Adipose tissue (tissue), 3 donors: ENCODE measurements around the gene ADAMTSL5. TPM values are rescaled to one million over a fixed set of nuclear protein-coding genes. Genes with fewer than 3 reads are reported as not detected.
"Not testable (repeated sequence)": the region's sequence is repeated elsewhere in the genome, so short reads cannot be mapped to it uniquely, and the experiment has no call there.

Source experiments
- H3K27ac ChIP-seq: one replicate; pipeline ENCODE4 v1.5.1; 2013; ENCODE audit warnings: low read depth, low read length
- WGBS, 3 donors: extraction: QIAGEN DNeasy Blood & Tissue Kit; methylation state at CpG; one replicate each; pipeline ENCODE4 v1.1.7; 2013; 5-methylcytosine and 5-hydroxymethylcytosine counted together
- polyA plus RNA-seq, 3 donors: library from polyadenylated mRNA; stranded (reverse); fragments of 200-250 nt; gene quantifications; one replicate each; pipeline ENCODE4 v1.2.3, GENCODE V29; 2013
- donor health status: healthy with polysubstance abuse.
- donor health status: Bipolar disorder and iron deficiency.
- donor health status: healthy.

The ADAMTSL5 gene
- polyA plus RNA-seq, 3 donors, result 0.55 to 0.90 (median 0.89) TPM

DNA sequence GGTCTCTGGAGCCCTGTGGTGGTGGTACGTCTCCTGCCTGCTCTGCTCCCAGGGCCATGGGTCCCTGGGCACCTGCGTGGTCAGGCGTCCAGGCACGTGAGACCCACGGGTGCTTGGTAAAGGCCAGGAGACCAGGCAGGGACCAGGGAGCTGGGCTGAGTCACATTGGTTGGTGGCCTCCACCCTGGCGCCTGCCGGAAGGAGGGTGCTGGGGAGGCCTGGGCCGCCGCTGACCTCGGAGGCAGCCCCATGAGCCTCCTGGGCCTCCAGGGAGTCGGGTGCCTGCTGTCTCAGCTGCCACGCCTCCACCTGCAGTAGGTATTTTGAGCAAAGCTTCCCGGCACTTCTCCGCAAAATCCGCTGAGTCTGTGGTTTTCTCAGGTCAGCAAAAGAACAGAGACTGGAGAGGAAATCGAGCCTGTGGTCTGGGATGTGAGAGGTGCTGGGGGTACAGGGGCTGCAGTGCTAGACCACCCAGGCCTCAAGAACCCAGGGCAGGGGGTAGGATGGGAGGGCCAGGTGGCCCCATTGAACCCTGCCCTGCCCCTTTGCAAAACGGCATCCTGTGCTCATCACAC lies 7.5 kb upstream of the ADAMTSL5 start:
- no peak overlapping the region for H3K27ac ChIP-seq
- 71 to 81% (median 79%) methylated on average over 17 of the region's 17 CpGs for WGBS, 3 donors

DNA sequence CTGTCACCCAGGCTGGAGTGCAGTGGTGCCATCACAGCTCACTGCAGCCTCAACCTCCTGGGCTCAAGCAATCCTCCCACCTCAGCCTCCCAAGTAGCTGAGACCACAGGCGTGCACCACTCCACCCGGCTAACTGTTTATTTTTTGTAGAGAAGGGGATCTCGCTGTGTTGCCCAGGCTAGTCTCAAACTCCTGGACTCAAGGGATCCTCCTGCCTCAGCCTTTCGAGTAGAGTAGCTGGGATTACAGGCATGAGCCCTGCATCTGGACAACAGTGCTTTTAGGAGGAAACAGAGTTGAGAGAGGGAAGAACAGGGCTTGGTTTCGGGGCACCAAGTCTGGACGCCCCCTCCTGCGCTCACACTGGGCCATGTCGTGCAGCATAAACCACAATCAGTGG lies 7.0 kb upstream of the ADAMTSL5 start:
- WGBS, 3 donors, result 86 to 90% (median 86%) methylated on average over 8 of the region's 8 CpGs
- not testable (repeated sequence) for H3K27ac ChIP-seq

DNA sequence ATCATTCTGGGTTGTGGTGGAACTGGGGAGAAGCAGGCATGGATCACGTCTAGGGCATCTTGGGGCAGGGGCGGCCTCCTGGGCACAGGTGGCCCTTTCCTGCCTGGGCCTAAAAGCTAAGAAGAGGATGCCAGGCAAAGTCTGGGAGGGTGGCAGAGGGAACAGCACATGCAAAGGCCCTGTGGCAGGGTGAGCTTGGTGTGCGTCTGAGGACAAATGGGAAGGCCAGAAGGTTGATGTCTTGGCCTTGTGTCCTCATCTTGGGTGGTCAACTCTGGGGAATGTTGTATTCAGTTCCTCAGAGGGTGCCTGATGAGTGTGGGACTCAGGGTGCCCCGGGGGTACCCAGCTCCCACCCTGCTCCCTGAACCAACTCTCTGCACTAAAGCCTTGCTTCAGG lies 5.7 kb upstream of the ADAMTSL5 start:
- WGBS, 3 donors, result 85 to 92% (median 90%) methylated on average over 4 of the region's 4 CpGs
- H3K27ac ChIP-seq, result no peak overlapping the region

DNA sequence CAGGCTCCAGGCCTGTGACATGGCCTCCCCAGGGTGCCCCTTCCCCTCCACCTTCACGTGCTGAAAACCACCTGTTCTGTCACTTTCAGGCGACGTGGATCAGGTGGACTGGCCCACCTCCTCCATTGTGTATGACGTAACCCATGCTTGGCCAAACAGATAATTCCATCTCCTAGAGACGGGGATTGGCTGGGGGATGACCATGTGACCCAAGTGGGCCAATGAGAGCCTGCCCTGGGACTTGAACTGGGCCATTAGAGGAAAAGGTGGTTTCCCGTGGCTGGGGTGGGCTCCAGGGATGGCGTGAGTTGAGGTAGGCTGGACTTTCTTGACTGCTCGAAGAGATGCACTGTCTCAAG lies 3.6 kb upstream of the ADAMTSL5 start:
- H3K27ac ChIP-seq, result no peak overlapping the region
- 70 to 80% (median 71%) methylated on average over 8 of the region's 8 CpGs for WGBS, 3 donors

DNA sequence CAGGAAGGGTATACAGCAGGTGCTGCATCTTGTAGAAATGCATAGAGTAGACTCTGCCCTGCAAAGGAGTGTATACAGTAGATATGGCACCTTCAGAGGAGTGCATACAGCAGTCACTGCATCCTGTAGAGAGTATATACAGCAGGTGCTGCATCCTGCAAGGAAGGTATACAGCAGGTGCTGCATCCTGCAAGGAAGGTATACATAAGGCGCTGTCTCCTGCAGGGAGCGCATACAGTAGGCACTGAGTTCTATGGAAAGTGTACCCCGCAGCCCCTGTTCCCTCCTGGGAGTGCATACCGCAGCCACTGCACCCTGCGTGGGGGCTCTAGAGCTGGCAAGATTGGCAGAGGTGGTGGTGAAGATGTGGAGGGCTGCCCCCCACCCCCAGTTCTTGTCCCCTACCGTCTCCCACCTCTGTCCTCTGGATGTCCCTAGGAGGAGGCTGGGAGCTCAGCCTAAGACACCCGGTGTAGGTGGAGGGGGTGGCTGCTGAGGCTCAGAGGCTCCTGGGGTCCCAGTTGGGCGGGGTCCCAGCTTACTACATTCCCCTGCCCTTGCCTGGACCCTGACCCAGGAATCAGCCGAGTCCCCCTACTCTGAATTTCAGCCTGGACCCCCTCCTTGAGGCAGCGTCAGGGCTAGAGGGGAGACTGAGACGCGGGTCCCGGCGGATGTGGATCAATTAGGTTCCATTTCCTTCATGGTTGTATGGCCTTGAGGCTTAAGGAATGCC lies 2.3 kb upstream of the ADAMTSL5 start:
- no peak overlapping the region for H3K27ac ChIP-seq
- WGBS, 3 donors, result 53 to 68% (median 67%) methylated on average over 14 of the region's 14 CpGs

DNA sequence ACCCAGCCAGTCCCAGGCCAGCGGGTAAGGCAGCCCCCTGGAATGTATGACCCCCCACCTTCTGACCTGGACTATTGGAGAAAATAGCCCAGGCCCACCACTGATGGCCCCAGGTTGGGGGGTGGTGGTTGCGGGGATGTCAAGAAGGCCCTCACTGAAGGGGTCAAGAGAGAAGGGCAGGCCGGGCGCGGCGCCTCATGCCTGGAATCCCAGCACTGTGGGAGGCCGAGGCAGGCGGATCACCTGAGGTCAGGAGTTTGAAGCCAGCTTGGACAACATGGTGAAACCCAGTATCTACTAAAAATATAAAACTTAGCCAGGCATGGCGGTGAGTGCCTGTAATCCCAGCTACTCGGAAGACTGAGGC lies 1.5 kb upstream of the ADAMTSL5 start:
- WGBS, 3 donors, result 62 to 71% (median 71%) methylated on average over 10 of the region's 10 CpGs
- no peak overlapping the region for H3K27ac ChIP-seq

DNA sequence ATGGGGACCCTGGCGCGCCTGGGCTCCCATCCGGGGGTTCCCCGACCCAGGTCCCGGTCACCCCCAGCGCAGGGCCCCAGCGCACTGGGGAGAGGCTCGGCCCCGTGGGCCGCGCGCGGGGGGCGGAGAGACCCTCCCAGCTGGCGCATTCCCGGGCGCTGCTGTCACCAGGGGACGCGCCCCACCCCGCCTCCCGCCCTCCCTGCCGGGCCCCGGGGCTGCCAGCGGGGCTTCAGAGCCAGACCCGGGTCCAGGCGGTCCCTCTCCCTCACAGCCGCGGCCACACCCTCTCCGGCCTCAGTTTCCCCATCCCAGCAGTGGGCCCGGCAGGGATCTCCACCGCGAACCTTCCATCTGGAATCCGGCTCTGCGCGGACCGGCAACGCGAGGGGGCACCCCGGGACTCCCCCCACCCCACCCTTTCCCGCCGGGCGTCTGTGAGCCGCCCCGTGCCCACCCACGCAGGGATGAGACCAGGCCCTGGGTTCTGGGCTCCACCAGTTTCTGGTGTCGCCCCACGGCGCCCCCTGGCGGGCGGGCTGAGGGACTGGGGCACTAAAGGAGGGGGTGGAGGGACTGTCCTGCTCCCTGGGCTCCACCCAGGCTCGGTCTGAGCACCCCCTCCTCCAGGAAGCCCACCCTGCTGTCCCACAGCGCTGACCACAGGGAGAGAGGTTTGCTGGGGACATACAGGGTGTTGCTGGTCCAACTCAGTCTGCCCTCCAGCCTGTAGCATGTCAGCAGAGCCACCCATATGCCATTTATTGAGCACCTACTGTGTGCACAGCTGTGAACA lies 878 bp upstream of the ADAMTSL5 start:
- no peak overlapping the region for H3K27ac ChIP-seq

DNA sequence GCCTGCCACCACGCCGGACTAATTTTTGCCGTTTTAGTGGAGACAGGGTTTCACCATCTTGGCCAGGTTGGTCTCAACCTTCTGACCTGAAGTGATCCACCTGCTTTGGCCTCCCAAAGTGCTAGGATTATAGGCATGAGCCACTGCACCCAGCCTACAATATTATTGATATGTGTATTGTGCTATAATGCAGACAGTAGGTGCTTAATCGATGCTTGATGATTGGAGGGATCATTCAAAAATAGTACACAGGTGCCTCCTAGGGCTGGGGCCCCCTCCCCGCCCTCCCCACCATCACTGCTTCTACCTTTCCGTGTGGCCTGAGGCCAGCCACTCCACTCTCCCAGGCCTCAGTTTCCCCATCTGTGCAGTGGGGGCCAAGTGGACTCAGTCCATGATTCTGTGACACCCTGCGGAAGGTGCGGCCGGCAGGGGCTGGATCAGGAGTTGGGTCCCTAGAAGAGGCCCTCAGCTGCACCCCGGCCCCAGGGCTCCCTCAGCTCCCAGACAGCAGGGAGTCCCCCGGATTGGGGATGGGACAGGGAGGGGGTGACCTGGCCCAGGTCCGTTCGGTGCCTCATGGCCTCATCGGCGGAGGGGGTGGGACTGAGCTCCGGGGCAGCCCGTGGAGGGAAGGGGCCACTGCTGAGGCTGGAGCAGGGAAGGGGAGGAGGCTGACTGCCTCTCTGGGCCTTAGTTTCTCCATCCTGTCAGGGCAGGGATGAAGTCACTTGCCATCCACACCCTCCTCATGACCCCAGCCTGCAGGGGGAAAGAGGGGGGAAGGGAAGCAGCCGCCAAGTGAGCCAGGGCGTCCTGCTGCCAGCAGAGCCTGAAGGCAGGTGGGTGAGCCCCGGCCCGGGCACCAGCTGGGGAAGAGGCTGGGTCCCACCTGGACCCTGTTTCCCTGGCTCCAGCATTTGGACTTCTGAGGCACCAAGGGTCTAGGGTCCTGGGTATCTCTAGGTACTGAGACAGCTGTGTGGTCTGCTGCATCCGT lies 1.2 kb downstream of the ADAMTSL5 start:
- no peak overlapping the region for H3K27ac ChIP-seq
- WGBS, 3 donors, result 49 to 52% (median 52%) methylated on average over 21 to 22 of the region's 22 CpGs

More for the DNA sequence above, 878 bp upstream of the ADAMTSL5 start:
- 6 to 8% (median 7%) methylated on average over 42 to 52 of the region's 52 CpGs for WGBS, 3 donors

DNA sequence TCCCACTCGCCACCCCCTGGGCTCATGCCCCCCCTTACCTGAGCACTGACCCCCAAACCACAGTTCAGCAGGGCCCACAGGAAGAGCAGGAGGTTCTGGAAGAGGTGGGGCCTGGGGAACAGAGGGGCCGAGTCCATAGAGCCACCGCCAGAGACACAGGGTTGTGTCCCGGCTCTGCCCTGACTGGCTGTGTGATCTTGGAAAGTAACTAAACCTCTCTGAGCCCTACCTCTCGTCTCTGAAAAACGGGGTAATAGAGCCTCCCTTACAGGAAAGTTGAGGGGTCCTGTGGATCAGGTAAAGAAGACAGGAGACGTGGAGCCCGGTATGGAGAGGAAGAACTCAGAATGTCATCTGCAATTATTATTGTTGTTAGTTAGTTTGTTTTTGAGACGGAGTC lies 2.0 kb downstream of the ADAMTSL5 start:
- 45 to 55% (median 46%) methylated on average over 9 of the region's 9 CpGs for WGBS, 3 donors
- H3K27ac ChIP-seq, result no peak overlapping the region

DNA sequence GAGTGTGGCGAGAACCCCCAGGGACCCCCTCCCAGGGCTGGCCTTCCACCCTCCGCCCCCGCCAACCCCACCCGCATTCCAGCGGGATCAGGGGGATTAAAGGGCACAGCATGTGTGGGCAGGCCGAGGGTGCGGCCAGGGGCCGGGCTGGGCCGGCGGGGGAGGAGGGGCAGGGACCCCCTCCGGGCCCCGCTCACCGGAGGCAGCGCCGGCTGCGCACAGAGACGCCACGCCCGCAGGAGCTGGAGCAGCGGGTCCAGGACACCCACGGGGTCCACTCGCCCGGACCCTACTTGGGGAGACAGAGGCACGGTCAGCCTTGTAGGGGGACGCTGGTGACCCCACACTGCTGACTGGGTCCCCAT lies 2.4 kb downstream of the ADAMTSL5 start:
- no peak overlapping the region for H3K27ac ChIP-seq
- 25 to 49% (median 36%) methylated on average over 24 to 25 of the region's 25 CpGs for WGBS, 3 donors

DNA sequence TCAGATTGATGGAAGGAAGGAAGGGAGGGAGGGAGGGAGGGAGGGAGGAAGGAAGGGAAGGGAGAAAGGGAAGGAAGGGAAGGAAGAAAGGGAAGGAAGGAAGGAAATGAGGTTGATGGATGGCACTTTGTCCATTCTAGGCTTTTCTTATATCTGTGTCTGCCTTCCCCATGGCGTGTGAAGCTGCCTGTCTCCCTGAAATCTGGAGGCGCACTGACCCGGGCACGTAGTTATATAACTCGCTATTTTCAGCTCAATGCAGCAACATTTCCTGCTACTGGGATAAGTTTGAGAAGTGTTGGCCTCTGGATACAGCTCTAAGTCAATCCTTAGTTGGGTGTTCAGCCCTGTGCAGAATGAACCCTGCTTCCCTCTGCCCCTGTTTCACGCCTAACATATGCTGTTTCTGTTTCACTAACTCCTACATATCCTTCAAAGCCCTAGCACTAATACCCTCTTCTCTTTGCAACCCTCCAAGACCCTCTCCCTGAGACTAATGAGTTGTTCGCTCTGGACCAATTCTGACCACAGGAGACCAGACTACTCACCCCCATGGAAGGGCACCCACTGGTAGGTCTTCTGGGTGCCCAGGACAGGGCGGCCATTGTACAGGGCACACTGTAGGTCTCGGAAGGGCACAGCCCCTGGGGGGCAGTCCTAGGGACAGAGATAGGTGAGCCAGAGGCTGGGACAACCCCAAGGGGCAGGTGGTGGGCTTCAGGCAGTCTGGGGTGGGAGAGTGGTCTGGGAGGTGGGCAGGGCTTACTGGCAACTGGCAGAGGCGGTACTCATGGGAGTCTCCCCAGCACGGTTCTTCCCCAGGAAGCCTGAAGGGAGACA lies 3.0 kb downstream of the ADAMTSL5 start:
- H3K27ac ChIP-seq, result no peak overlapping the region
- WGBS, 3 donors, result 41 to 61% (median 45%) methylated on average over 11 of the region's 11 CpGs

DNA sequence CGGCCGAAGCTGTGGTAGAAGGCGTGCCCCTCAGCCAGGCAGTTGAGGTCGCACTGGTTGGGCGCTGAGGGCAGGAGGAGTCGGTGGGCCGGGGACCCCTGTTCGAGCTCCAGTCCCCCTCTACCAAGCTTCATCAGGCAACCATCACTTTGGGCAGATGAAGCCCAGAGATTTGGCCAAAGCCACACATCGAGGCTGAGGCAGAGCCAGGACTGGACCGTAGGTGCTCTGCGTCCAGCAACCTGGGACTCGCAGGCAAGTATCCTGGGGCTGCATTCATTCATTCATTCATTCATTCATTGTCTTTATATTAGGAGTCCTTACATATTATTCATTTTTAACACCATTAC lies 4.3 kb downstream of the ADAMTSL5 start:
- WGBS, 3 donors, result 37 to 44% (median 39%) methylated on average over 11 to 12 of the region's 12 CpGs
- no peak overlapping the region for H3K27ac ChIP-seq

DNA sequence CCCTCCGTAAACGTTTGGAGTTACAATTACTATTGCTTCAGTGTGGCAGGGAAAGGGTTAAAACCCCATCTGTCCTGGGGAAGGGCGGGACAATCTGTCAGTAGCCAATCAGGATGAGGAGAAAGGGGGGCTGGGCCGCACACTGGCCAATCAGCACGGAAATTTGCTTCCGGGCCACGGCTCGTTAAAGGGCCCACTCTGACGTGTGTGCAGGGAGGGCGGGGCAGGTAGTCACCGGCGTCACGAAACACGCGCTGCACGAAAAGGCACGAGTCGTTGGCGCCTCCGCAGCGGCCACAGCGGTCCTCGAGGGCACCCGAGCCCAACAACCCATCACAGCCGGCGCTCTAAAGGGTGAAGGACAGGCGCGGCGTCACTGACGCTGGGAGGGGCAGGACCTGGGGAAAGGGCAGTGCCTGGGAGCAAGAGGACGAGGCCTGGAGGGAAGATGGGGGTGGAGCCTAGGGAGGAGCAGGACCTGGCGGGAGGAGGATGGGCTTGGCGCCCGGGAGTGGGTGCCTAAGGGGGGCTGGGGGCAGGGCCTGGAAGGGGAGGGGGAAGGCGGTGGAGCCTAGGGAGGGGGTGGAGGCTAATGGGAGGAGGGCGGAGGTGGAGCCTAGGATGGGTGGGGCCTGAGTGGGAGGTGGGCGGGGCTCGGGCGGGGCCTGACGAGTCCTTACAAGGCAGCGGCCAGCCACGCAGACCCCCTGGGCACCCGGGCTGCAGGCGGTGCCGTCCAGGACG lies 4.9 kb downstream of the ADAMTSL5 start:
- WGBS, 3 donors, result 2 to 4% (median 3%) methylated on average over 40 to 46 of the region's 46 CpGs
- no peak overlapping the region for H3K27ac ChIP-seq

DNA sequence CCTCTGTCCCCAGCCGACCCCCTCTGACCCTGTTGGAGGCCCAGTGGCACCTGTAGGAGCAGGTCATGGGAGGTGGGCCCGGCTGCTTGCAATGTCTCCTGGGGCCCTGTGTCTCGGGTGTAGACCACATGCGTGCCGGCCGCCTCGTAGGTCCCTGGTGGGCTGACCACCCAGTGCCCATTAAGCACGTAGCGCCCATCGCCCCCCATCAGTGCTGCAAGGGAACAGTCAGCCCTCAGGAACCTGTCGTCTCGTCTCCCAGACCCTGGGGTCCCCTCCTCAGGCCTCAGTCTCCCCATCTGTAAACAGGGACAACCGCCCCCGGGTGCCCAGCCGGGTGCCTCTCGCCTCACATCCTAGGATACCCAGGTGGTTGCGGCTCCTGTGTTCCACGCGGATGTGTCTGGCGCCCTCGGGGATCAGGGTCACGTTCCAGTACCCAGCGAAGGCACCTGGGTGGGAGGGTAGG lies 5.6 kb downstream of the ADAMTSL5 start:
- 62 to 68% (median 64%) methylated on average over 23 of the region's 23 CpGs for WGBS, 3 donors
- H3K27ac ChIP-seq, result no peak overlapping the region

DNA sequence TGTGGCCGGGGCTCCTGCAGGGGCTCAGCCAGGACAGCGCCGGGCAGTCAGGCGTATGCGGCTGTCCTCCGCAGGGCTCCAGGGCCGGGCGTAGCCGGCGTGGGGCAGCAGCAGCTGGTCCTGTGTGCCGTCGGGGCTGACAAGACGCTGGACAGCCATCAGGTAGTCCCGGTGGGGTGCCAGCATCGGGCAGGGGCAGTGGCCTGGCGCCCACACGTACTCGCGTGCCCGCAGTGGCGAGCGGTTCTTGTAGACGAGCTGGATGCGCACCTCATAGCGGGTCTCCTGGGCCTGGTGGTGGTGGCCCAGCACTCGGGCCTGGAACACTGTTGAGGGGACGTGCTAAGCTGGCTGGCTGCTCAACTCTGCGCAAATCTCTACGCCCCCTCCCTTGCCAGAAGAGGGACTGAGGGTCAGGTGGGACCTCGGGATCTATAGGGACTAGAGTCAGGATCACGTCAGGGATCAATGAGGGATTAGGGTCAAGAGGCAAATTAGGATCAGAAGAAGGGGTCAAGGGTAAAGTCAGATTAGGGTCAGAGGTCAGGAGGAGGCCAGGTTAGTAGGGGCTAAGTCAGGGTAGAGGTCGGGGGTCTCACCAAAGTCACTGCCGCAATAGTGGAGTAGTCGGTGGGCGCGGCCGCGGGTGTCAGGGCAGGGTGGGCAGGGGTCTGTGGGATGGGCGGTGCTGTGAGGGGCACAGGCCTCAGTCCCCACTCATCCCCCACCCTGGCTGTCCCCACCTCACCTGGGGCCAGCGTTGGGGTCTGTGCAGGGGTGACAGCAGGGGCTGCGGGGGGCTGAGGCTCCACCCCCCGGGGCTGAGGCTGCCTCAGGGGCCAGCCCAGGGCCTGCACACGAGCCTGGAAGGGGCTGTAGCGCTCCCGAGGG lies 6.6 kb downstream of the ADAMTSL5 start:
- no peak overlapping the region for H3K27ac ChIP-seq
- 84 to 91% (median 89%) methylated on average over 39 to 45 of the region's 45 CpGs for WGBS, 3 donors

DNA sequence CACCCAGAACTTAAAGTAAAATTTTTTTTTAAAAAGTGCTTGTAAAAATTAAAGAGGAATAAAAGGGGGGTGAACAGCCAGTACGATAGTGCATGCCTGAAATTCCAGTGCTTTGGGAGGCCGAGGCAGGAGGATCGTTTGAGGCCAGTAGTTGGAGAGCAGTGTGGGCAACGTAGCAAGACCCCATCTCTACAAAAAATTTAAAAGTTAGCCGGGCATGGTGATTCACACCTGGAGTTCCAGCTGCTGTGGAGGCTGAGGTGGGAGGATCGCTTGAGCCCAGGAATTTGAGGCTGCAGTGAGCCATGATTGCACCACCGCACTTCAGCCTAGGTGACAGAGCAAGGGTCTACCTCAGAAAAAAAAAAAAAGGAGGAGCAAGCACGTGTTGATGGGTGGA lies 7.8 kb downstream of the ADAMTSL5 start:
- 74 to 82% (median 74%) methylated on average over 8 of the region's 8 CpGs for WGBS, 3 donors
- H3K27ac ChIP-seq, result no peak overlapping the region
